Fibroblast of the aortic adventitia (primary cell): ENCODE results near the gene ACOT7. TPM values are rescaled to one million over a fixed set of nuclear protein-coding genes. Genes with fewer than 3 reads are reported as not detected.

Source experiments
- DNase-seq: peaks from one replicate; pipeline ENCODE4 v3.0.0-alpha.2; 2010; ENCODE audit warnings: low read depth
- H3K4me3 ChIP-seq: 2 replicates; pipeline ENCODE4 v1.5.1; 2011; ENCODE audit warnings: low read depth, mild to moderate bottlenecking, control low read depth, low read length, moderate library complexity
- total RNA-seq: library from RNA; depleted of rRNA; stranded (reverse); fragments of >200 nt; gene quantifications from 2 replicates; pipeline ENCODE4 v1.2.3, GENCODE V29; 2012; ENCODE audit warnings: low replicate concordance
- TF ChIP-seq, protein P1 (sequence below): IDR thresholded peaks from 2 replicates; pipeline ENCODE4 v1.5.1; 2011; ENCODE audit warnings: mild to moderate bottlenecking, low read length, control low read depth, inconsistent platforms; ENCODE audit not compliant: insufficient read depth

The ACOT7 gene
- total RNA-seq, 1 donor, result 16.0 TPM

DNA sequence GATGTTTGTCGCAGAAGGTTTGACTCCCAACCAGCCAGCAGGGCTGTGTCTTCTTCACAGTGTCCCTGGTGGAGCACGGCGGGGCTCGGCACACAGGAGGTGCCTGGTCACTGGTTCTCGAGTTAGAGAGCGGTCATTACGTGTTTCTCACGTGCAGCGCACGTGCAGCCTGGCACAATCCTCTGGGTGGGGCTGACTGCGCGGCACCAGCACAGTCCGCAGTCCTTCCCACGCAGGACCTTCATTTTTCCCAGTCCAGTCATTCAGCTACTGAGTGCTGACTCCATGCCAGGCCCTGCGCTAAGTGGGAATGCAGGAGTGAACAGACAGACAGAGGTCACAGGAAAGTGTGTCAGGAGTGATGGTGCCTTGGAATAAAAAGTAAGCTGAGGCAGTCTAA, 86.5 kb downstream of the ACOT7 start:
- DNase-seq, result no peak

DNA sequence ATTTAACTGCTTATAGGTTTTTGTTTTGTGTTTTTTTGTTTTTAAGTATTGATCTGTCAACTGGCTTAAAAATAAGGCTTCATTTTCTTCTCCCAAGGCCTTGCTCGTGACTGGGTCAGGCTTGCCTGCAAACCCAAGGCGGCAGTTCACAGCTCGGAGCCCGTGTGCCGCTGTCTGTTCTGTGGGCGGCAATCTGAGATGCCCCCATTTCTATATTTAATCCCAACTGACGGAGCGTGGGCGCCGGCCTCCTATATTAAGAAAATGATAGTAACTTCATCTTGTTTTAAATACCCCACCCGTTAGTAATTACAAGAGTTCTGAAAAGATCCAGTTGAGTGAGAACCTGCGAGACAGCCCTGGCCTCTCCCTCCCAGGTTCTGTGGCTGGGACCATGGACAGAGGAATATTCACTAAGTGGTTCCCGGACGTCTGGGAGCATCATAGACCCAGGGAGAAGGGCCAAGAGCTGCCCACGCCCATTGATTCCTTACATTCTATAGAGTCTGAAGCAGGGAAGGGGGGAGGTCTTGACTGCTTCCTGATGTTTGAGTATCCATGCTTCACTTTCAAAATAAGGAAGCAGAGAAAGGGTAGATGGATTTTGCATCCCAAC, 90.1 kb downstream of the ACOT7 start:
- H3K4me3 ChIP-seq, result no peak overlapping the region
- no peak for DNase-seq
- TF ChIP-seq, protein P1, sequence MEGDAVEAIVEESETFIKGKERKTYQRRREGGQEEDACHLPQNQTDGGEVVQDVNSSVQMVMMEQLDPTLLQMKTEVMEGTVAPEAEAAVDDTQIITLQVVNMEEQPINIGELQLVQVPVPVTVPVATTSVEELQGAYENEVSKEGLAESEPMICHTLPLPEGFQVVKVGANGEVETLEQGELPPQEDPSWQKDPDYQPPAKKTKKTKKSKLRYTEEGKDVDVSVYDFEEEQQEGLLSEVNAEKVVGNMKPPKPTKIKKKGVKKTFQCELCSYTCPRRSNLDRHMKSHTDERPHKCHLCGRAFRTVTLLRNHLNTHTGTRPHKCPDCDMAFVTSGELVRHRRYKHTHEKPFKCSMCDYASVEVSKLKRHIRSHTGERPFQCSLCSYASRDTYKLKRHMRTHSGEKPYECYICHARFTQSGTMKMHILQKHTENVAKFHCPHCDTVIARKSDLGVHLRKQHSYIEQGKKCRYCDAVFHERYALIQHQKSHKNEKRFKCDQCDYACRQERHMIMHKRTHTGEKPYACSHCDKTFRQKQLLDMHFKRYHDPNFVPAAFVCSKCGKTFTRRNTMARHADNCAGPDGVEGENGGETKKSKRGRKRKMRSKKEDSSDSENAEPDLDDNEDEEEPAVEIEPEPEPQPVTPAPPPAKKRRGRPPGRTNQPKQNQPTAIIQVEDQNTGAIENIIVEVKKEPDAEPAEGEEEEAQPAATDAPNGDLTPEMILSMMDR, result no peak

More for the DNA sequence above, 86.5 kb downstream of the ACOT7 start:
- H3K4me3 ChIP-seq, result no peak overlapping the region
- TF ChIP-seq, protein P1, result no peak

DNA sequence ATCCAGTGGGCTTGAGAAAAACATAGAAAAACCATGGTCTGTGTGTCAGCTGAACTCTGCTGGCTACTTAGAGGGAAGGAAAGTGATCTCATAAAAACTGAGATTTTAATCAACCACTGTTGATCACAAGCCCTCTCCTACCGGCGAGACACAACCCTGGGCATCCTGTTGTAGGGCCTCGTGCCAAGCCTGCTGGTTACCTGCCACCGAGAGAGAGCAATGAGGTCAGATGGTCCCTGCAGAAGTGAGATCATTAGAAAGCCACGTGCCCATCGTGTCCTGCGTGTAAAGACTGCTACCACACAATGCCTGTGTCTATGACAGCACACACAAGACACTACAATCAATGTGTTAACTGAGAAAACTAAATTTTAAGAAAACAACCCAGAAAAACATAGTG, 91.0 kb downstream of the ACOT7 start:
- DNase-seq, result no peak

DNA sequence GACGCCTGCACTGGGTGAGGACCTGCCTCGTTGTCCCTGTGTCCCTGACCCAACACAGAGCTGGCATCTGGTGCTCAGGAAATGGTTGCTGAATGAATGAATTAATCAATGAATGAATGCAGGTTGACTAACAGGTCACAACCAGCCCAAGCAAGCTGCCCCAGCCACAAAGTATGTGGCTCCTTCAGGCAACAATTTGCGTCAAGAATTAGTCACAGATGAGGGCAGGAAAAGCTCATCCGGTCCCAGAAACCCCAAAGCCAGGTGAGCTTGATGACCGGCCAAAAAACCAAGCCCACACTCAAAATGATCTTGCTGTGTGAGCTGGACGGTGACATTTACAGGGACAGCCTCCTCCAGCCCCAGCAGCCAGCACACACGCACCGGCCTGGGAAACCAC, 92.0 kb downstream of the ACOT7 start:
- DNase-seq, result no peak
- H3K4me3 ChIP-seq, result no peak overlapping the region
- TF ChIP-seq, protein P1, result no peak

More for the DNA sequence above, 91.0 kb downstream of the ACOT7 start:
- H3K4me3 ChIP-seq, result no peak overlapping the region
- TF ChIP-seq, protein P1, result no peak

DNA sequence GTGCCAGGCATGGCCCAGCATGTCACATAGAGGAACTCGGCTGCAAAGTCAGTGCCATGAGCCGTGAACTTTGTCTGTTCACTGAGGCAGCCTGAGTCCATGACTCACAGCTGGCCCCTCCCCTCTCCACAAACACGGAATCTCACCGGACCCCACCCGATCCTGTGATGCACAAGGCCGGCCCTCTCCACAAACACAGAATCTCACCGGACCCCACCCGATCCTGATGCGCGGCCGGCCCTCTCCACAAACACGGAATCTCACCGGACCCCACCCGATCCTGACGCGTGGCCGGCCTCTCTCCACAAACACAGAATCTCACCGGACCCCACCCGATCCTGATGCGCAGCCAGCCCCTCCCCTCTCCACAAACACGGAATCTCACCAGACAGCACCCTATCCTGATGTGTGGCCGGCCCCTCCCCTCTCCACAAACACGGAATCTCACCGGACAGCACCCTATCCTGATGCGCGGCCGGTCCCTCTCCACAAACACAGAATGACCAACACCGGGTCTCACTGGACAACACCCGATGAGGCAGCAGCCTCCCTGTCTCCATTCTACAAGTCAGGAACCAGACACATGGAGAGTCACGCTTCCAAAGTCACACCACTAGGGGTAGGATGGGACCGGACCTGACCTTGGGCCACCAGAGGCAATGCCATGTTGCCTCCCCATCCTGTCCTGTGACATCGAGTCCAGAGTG, 93.1 kb downstream of the ACOT7 start:
- H3K4me3 ChIP-seq, result no peak overlapping the region
- DNase-seq, result peak; percentile 21
- TF ChIP-seq, protein P1, result no peak

DNA sequence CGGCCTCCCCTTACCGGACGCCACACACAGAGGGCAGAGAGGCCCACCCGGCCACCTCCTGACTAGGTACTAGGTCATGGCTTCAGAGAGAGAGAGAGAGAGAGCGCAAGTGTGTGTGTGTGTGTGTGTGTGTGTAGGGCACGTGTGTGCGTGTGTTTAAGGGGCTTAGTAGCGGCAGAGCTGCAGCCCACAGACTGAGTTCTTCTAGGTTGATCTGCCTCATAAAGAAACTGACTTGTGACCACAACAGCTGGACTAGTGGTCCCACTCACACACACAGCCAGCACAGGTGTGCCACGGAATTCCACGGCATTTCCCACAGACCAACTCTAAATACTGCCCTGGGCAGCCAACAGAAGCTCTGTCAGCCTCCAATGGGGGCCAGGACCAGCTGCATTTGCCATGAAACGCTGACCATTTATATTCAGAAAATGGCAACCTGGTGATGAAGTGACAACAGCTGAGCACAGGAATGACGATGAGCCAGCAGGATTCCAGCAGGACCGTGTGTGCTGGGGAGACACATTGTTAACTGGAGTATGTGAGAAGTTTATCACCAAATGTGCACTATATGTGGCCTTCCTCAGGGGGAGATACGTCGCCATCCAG, 93.9 kb downstream of the ACOT7 start:
- TF ChIP-seq, protein P1, result no peak
- no peak for DNase-seq
- H3K4me3 ChIP-seq, result no peak overlapping the region
